Activated T-cell treated with anti-CD3 and anti-CD28 coated beads, Interleukin-2, amount 50 U/mL, for 24 hours (primary cell): ENCODE data around the gene TWIST2.

Experiments used
- DNase-seq: peaks from one replicate; pipeline ENCODE4 v3.0.0-alpha.2; 2020
- H3K27ac Mint-ChIP-seq: 2 replicates; pipeline ENCODE4 v1.8.0; 2020; ENCODE audit warnings: mild to moderate bottlenecking, mixed read lengths
- H3K27me3 Mint-ChIP-seq: 2 replicates; pipeline ENCODE4 v1.8.0; 2020; ENCODE audit warnings: mixed read lengths
- H3K36me3 Mint-ChIP-seq: 2 replicates; pipeline ENCODE4 v1.8.0; 2020; ENCODE audit warnings: low read depth, mixed read lengths
- H3K4me1 Mint-ChIP-seq: 2 replicates; pipeline ENCODE4 v1.8.0; 2020; ENCODE audit warnings: low read depth, mixed read lengths
- H3K4me3 Mint-ChIP-seq: 2 replicates; pipeline ENCODE4 v1.8.0; 2020; ENCODE audit warnings: mild to moderate bottlenecking, moderate library complexity, mixed read lengths
- H3K9me3 Mint-ChIP-seq: 2 replicates; pipeline ENCODE4 v1.8.0; 2020; ENCODE audit warnings: mixed read lengths

The TWIST2 gene

DNA sequence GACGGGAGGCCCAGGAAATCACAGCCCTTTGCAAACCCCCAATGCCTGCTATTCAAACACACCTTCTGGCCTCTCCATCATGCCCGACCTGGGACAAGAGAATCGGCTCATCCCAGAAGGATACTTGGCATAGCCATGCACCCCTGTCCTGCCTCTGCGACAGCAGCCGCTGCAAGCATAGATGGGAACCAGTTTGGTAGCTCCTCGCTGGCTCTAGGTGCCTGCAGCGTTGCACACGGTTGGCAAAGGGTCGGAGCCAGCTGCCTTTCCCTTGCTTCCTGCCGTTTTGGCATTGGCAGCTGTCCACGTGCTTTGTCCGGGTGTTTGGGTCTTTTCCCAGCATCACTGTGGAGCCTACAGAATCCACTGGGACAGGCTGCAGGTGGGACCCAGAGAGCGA, 76.9 kb downstream of the TWIST2 start:
- H3K9me3 Mint-ChIP-seq, result no peaks in the 10 kb centered on the region
- no peaks in the 10 kb centered on the region for H3K36me3 Mint-ChIP-seq
- H3K27ac Mint-ChIP-seq, result no peak overlapping the region
- DNase-seq, result no peak
- H3K4me1 Mint-ChIP-seq, result no peaks in the 10 kb centered on the region
- H3K27me3 Mint-ChIP-seq, result peaks cover 57% of the 10 kb centered on the region
- H3K4me3 Mint-ChIP-seq, result no peak overlapping the region

- H3K36me3 Mint-ChIP-seq, result no peaks in the 10 kb centered on the region
- no peaks in the 10 kb centered on the region for H3K4me1 Mint-ChIP-seq
- H3K27me3 Mint-ChIP-seq, result peaks cover 61% of the 10 kb centered on the region
- no peak overlapping the region for H3K27ac Mint-ChIP-seq
- no peaks in the 10 kb centered on the region for H3K9me3 Mint-ChIP-seq
- no peak for DNase-seq
- no peak overlapping the region for H3K4me3 Mint-ChIP-seq
Measured at GRCh38 chr2:238925281-238925680, 77.4 kb downstream of the TWIST2 start.

DNA sequence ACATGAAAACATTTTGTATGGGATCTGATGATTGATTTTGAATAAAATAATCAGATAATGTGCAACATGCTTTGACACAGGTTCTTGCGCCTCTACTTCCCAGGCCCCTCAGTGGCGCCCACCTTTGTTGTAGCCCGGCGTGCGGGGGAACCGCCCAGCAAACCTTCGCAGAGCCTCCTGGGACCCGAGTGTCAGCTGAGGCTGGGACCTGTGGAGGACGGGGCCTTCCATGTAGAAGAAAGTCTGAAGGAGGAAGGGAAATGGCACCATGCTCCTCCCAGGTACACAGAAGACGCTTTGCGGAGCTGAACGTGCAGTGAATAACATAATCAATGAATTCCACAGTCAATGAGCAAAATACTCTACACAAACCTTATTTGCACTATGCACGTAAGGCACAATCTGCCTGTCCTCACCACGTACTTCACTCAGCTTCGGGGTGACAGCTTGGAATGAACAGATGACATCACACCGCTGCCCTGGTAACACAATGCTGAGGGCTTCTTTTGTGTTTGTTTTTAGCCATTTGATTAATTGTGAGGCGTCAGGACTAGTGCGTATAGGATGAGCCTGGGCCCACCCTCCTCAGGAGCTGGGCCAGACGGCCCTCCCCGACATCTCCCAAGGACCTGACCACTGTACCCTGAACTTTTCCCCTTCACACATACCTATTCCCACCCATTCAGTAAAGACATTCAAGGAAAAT, 78.1 kb downstream of the TWIST2 start:
- DNase-seq, result no peak
- Mint-ChIP-seq H3K4me3 (no peak overlapping the region), H3K27me3 (peaks cover 68% of the 10 kb centered on the region), H3K4me1 (no peaks in the 10 kb centered on the region), H3K27ac (no peak overlapping the region), H3K36me3 (no peaks in the 10 kb centered on the region), H3K9me3 (no peaks in the 10 kb centered on the region)

DNA sequence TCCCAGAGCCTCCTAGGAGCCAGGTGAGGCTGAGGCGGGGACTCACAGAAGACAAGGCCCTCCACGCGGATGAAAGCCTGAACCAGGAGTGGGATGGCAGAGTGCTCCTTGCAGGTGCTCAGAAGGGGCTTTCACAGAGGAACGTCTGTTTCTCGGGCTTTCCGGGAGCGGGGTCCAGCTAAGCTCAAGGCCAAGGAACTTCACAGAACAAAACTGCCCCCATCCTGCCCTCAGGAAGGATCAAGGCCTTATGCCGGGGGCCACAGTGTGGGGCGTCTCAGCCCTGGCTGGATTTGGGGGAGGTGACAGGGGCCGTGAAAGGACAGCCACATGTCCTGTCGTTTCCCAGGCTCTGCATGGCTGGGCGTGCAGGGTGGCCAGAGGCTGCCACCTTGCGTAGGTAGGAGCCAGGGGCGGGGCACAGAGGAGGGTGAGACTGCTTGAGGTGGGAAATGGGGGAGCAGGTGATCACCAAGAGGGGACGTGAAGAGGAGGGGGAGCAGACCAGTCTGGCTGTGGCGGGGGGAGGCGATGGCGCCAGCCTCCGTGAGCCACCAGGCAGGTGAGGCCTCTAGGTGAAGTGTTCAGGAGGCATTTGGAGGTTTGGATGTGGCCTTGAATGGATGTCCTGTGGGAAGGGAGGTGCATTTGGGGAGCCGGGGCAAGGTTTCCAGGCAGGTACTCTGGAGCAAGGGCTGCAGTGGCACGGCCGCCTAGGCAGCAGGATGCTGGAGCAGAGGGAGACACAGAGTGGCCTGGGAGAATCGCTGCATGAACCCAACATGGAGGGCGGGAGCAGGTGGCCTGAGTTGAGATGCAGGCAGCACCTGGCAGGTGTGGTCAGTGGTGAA, 79.1 kb downstream of the TWIST2 start:
- no peaks in the 10 kb centered on the region for H3K36me3 Mint-ChIP-seq
- no peaks in the 10 kb centered on the region for H3K4me1 Mint-ChIP-seq
- no peak for DNase-seq
- peaks cover 74% of the 10 kb centered on the region for H3K27me3 Mint-ChIP-seq
- H3K27ac Mint-ChIP-seq, result no peak overlapping the region
- no peak overlapping the region for H3K4me3 Mint-ChIP-seq
- no peaks in the 10 kb centered on the region for H3K9me3 Mint-ChIP-seq

DNA sequence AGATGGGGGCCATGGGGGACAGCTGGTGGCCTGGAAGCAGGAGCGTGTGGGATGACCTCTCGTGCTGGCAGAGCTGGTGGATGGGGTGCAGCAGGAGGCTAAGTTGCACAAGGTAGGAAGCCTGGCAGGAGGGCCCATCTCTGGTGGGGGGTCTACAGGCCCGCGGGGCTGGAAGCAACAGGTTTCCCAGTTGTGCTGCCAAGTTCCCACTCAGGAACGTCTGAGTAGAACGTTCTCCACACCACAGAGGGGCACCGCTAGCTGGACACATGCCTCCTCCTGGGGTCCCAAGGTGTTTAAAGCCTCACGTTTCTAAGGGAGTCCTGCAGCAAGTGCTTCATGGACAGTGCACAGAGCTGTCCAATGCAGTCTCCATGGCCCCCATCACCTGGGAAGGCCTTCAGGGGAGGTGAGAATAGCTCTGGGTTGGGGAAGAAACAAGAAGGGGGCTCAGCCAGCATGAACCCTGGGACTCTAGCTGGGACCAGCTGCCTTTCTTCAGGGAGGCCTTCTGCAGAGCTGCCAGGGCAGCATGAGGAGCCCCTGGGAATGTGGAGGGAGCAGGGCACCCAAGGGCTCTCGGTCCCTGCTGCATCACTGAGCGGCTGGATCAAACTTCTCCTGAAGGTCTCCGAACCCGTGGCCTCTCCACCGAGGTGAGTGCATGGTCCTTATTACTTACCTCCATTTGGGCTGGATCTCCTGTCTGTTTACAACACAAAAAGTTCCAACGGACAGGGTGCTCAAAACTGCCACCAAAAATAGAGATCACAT, 80.0 kb downstream of the TWIST2 start:
- Mint-ChIP-seq H3K36me3 (no peaks in the 10 kb centered on the region), H3K27me3 (peaks cover 66% of the 10 kb centered on the region), H3K27ac (no peak overlapping the region), H3K4me3 (no peak overlapping the region), H3K4me1 (no peaks in the 10 kb centered on the region), H3K9me3 (no peaks in the 10 kb centered on the region)
- no peak for DNase-seq

DNA sequence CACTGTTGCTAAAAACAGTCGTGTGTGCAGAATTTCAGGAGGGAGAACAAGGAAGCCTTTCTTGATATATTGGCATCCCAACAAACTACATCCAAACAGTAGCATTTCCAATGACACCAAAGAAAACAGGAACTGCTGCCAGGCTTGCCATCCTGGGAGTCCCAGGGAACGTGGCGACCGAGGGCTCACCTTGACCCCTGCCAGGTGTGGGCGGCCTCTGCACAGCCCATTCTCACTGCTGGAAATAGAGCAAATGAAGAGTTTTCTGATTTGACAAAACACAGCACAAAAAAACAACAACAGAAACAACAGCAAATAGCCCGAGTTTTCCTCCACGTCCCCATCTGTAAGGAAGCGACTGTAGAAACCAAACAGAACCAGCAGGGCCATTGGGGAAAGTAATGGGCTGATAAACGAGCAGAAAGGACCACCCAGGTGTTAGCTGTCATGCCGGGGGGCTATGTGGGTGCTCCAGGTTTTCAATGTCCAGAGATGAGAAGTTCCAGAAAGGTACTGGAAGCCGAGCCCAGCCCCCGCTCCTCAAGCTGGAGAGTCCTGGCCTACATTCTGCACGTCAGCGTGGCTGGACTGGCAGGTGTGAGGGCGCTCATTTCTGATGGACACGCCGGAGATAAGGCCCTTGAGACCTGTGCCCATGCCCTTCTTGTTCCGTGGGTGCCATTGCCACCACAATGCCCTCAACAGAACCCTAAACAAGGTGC, 80.8 kb downstream of the TWIST2 start:
- Mint-ChIP-seq H3K4me1 (no peaks in the 10 kb centered on the region), H3K36me3 (no peaks in the 10 kb centered on the region), H3K4me3 (no peak overlapping the region), H3K9me3 (peaks cover 1% of the 10 kb centered on the region), H3K27me3 (peaks cover 64% of the 10 kb centered on the region), H3K27ac (no peak overlapping the region)
- no peak for DNase-seq

DNA sequence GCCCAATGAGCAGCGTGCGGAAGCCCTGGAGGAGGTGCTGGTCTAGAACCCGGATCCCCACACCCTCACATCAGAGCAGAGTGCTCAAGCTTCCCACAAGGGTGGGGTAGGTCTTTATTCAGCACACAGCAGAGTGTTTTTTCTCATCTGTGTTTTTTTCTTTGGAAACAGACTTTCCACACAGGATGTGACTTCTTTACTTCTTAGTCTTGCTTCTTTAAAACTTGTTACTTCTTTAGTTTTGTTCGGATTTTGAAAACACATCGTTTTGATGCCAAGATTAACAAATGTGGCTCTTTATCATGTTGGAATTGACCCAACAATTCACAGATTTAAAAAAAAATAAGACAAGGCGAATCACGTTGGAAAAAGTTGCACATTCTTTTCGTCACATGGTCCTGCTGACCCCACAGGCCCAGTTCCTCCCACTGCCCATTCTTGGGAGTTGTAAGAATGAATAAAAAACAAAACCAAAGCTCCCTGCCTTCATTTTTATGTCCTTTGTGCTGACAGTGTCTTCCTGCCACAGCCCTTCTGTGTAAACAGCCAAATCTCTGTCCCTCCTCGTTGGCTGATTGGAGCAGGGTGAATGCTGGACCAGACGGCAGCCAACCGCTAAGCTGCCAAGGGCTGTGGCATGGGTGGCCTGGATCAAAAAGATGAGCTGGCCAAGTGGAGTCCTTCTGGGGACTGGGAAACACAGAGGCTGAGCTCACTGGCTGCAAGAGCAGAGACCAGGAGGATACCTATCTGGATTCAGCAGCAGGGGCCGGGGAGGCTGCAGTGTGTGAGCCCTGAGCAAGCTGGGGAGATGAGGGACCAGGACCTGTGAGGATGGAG, 81.6 kb downstream of the TWIST2 start:
- peaks cover 2% of the 10 kb centered on the region for H3K9me3 Mint-ChIP-seq
- peak; percentile 19 for DNase-seq
- no peaks in the 10 kb centered on the region for H3K36me3 Mint-ChIP-seq
- H3K27ac Mint-ChIP-seq, result no peak overlapping the region
- H3K4me3 Mint-ChIP-seq, result no peak overlapping the region
- H3K27me3 Mint-ChIP-seq, result peaks cover 61% of the 10 kb centered on the region
- no peaks in the 10 kb centered on the region for H3K4me1 Mint-ChIP-seq

GRCh38 chr2:238930216-238930615, 82.3 kb downstream of the TWIST2 start:
- peaks cover 2% of the 10 kb centered on the region for H3K9me3 Mint-ChIP-seq
- H3K27me3 Mint-ChIP-seq, result peaks cover 60% of the 10 kb centered on the region
- no peaks in the 10 kb centered on the region for H3K36me3 Mint-ChIP-seq
- no peak overlapping the region for H3K4me3 Mint-ChIP-seq
- H3K4me1 Mint-ChIP-seq, result no peaks in the 10 kb centered on the region
- no peak overlapping the region for H3K27ac Mint-ChIP-seq
- no peak for DNase-seq

DNA sequence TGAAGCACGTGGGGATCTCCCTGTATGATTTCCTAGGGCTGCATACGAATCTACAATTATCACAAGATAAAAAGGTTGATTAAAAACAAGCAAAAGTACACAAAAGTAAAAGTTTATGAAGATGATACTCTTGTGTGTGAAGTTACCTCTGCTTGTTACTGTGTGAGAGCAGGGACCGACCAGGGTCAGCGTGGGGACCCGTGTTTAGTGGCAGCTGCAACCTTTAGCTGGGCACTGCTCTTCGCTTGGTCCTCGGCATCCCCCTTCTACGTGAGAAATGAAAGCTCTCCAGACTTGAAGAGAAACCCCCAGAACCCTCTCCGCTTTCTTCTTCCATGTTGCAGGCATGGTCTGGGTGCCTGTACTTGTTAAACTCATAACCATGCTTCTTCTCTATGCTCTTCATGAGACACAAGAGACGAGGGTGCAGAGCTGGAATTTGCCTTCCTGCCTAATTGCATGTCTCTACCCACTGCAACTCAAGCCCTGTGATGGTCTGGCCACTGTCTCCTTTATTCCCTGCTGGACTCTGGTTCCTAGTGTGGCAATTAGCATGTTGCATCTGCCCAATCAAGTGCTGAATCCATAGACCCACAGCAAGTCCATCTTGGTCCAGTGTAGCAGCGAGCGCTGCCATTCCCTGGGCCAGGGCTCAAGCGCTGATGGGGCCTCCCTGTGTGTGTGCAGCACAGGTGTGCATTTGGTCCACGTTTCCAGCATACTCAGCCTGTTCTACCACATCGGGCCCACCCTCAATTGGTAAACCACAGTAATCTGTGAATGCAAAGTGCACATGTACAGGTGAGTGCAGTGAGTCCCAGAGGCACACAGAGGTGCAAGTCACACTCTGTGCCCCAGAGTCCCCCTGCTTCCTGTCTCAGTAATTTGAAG, 88.5 kb downstream of the TWIST2 start:
- Mint-ChIP-seq H3K27me3 (peaks cover 6% of the 10 kb centered on the region), H3K27ac (no peak overlapping the region), H3K9me3 (peaks cover 2% of the 10 kb centered on the region), H3K36me3 (no peaks in the 10 kb centered on the region), H3K4me1 (no peaks in the 10 kb centered on the region), H3K4me3 (no peak overlapping the region)
- no peak for DNase-seq

GRCh38 chr2:238938003-238938400, 90.1 kb downstream of the TWIST2 start:
- Mint-ChIP-seq H3K4me1 (no peaks in the 10 kb centered on the region), H3K4me3 (no peak overlapping the region), H3K36me3 (no peaks in the 10 kb centered on the region), H3K27ac (no peak overlapping the region), H3K27me3 (no peaks in the 10 kb centered on the region), H3K9me3 (peaks cover 2% of the 10 kb centered on the region)
- peak; percentile 16 for DNase-seq

- Mint-ChIP-seq H3K36me3 (no peaks in the 10 kb centered on the region), H3K27me3 (no peaks in the 10 kb centered on the region), H3K4me1 (no peaks in the 10 kb centered on the region), H3K9me3 (peaks cover 2% of the 10 kb centered on the region), H3K4me3 (no peak overlapping the region), H3K27ac (no peak overlapping the region)
- no peak for DNase-seq
Measured at GRCh38 chr2:238938401-238939055, 90.6 kb downstream of the TWIST2 start.

DNA sequence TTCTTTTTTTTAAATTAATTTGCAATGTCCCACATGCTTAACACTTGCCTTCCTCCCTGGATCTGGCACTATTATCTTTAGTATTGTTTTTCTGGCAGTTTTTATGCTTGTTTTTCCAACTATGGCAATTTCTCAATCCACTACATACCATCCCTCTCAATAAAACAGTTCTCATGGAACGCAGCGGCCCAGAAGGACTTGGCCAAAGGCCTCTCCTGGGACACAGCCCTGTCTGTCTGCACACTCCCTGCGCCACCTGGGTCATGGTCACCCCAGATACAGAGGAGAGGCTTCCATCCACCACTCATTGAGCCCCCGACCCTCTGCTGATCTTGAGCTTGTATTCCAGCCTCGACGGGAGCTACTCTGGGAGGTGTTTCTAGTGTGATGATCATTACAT, 91.2 kb downstream of the TWIST2 start:
- no peaks in the 10 kb centered on the region for H3K9me3 Mint-ChIP-seq
- DNase-seq, result no peak
- H3K36me3 Mint-ChIP-seq, result no peaks in the 10 kb centered on the region
- no peak overlapping the region for H3K27ac Mint-ChIP-seq
- no peak overlapping the region for H3K4me3 Mint-ChIP-seq
- no peaks in the 10 kb centered on the region for H3K4me1 Mint-ChIP-seq
- H3K27me3 Mint-ChIP-seq, result no peaks in the 10 kb centered on the region
